Inferior parietal cortex (tissue), 1 donor: ENCODE results near the gene NCKAP5L.
"Not testable (repeated sequence)": the region's sequence is repeated elsewhere in the genome, so short reads cannot be mapped to it uniquely, and the experiment has no call there.

Source experiments
- DNase-seq: peaks from one replicate; pipeline ENCODE4 v3.0.0-alpha.2; 2016; ENCODE audit errors: extremely low spot score

The NCKAP5L gene

GRCh38 chr12:49800421-49801140, 27.6 kb downstream of the NCKAP5L start:
- no peak for DNase-seq

- DNase-seq, result no peak
These were observed 29.3 kb downstream of the NCKAP5L start for GRCh38 chr12:49798934-49799333.

- DNase-seq, result no peak
These were observed 30.0 kb downstream of the NCKAP5L start for GRCh38 chr12:49798248-49798647.

GRCh38 chr12:49797449-49797776, 30.8 kb downstream of the NCKAP5L start:
- DNase-seq, result no peak

- DNase-seq, result no peak
These were observed 31.4 kb downstream of the NCKAP5L start for GRCh38 chr12:49796606-49797448.

- DNase-seq, result no peak
These were observed 32.1 kb downstream of the NCKAP5L start for GRCh38 chr12:49796155-49796554.

GRCh38 chr12:49795654-49796105, 32.5 kb downstream of the NCKAP5L start:
- no peak for DNase-seq

GRCh38 chr12:49794811-49795653, 33.2 kb downstream of the NCKAP5L start:
- DNase-seq, result no peak

GRCh38 chr12:49794021-49794420, 34.2 kb downstream of the NCKAP5L start:
- DNase-seq, result no peak

GRCh38 chr12:49793620-49794019, 34.6 kb downstream of the NCKAP5L start:
- DNase-seq, result no peak

- DNase-seq, result no peak
These were observed 35.1 kb downstream of the NCKAP5L start for GRCh38 chr12:49792976-49793580.

- DNase-seq, result no peak
These were observed 35.8 kb downstream of the NCKAP5L start for GRCh38 chr12:49792181-49792970.

- no peak for DNase-seq
These were observed 36.5 kb downstream of the NCKAP5L start for GRCh38 chr12:49791700-49792099.

- no peak for DNase-seq
These were observed 37.3 kb downstream of the NCKAP5L start for GRCh38 chr12:49790741-49791555.

- no peak for DNase-seq
These were observed 38.2 kb downstream of the NCKAP5L start for GRCh38 chr12:49789992-49790391.

GRCh38 chr12:49787672-49788071, 40.5 kb downstream of the NCKAP5L start:
- DNase-seq, result no peak

GRCh38 chr12:49784756-49785409, 43.3 kb downstream of the NCKAP5L start:
- DNase-seq, result no peak

GRCh38 chr12:49783917-49784676, 44.1 kb downstream of the NCKAP5L start:
- DNase-seq, result peak; percentile 11

GRCh38 chr12:49780914-49781313, 47.3 kb downstream of the NCKAP5L start:
- not testable (repeated sequence) for DNase-seq
